Astrocyte (in vitro differentiated cells and primary cell): ENCODE measurements around the gene SMG7. TPM values are rescaled to one million over a fixed set of nuclear protein-coding genes. Genes with fewer than 3 reads are reported as not detected.

Source experiments
- DNase-seq: peaks from one replicate; pipeline ENCODE4 v3.0.0-alpha.2; 2010; ENCODE audit warnings: low read depth
- FAIRE-seq: peaks from 2 replicates; lab custom pipeline; 2011; peaks lifted over from hg19 to GRCh38; lab: Jason Lieb, UNC
- H2AFZ ChIP-seq: 2 replicates; pipeline ENCODE4 v1.6.0; 2012; ENCODE audit warnings: low read depth, low read length, inconsistent platforms
- H3K27ac ChIP-seq: 2 replicates; pipeline ENCODE4 v1.5.1; 2011; ENCODE audit warnings: low read depth, low read length, inconsistent platforms
- H3K27me3 ChIP-seq: 2 replicates; pipeline ENCODE4 v1.6.0; 2011; ENCODE audit warnings: low read length, inconsistent platforms; ENCODE audit not compliant: insufficient read depth
- H3K36me3 ChIP-seq: 2 replicates; pipeline ENCODE4 v1.5.1; 2011; ENCODE audit warnings: low read length, inconsistent platforms; ENCODE audit not compliant: insufficient read depth
- H3K4me1 ChIP-seq: 2 replicates; pipeline ENCODE4 v1.5.1; 2011; ENCODE audit warnings: low read length, inconsistent platforms; ENCODE audit not compliant: insufficient read depth
- H3K4me2 ChIP-seq: 2 replicates; pipeline ENCODE4 v1.6.0; 2012; ENCODE audit warnings: low read length, inconsistent platforms
- H3K4me3 ChIP-seq: 2 replicates; pipeline ENCODE4 v1.5.1; 2011; ENCODE audit warnings: low read depth, mild to moderate bottlenecking, low read length, inconsistent platforms; ENCODE audit not compliant: insufficient read depth
- H3K79me2 ChIP-seq: 2 replicates; pipeline ENCODE4 v1.6.0; 2012; ENCODE audit warnings: mild to moderate bottlenecking, low read length, inconsistent platforms; ENCODE audit not compliant: insufficient read depth
- H3K9ac ChIP-seq: 2 replicates; pipeline ENCODE4 v1.6.0; 2012; ENCODE audit warnings: mild to moderate bottlenecking, low read length, inconsistent platforms
- H3K9me3 ChIP-seq: 2 replicates; pipeline ENCODE4 v1.5.1; 2012; ENCODE audit warnings: low read depth, mild to moderate bottlenecking, low read length, inconsistent platforms; ENCODE audit not compliant: insufficient read depth
- H4K20me1 ChIP-seq: 2 replicates; pipeline ENCODE4 v1.6.0; 2012; ENCODE audit warnings: low read length, inconsistent platforms; ENCODE audit not compliant: insufficient read depth
- H3K27ac Mint-ChIP-seq: one replicate; pipeline ENCODE4 v1.8.0; 2021; ENCODE audit warnings: mild to moderate bottlenecking, mixed read lengths; ENCODE audit not compliant: unreplicated experiment
- H3K27me3 Mint-ChIP-seq: one replicate; pipeline ENCODE4 v1.8.0; 2021; ENCODE audit warnings: low read depth, mixed read lengths; ENCODE audit not compliant: unreplicated experiment
- H3K36me3 Mint-ChIP-seq: one replicate; pipeline ENCODE4 v1.8.0; 2021; ENCODE audit warnings: low read depth, mixed read lengths; ENCODE audit not compliant: unreplicated experiment
- H3K4me1 Mint-ChIP-seq: one replicate; pipeline ENCODE4 v1.8.0; 2021; ENCODE audit warnings: low read depth, mixed read lengths; ENCODE audit not compliant: unreplicated experiment
- H3K4me3 Mint-ChIP-seq: one replicate; pipeline ENCODE4 v1.8.0; 2021; ENCODE audit warnings: mild to moderate bottlenecking, moderate library complexity, mixed read lengths; ENCODE audit not compliant: unreplicated experiment
- H3K9me3 Mint-ChIP-seq: one replicate; pipeline ENCODE4 v1.8.0; 2021; ENCODE audit warnings: mild to moderate bottlenecking, mixed read lengths; ENCODE audit not compliant: unreplicated experiment
- CTCF ChIP-seq: IDR thresholded peaks from 2 replicates; pipeline ENCODE4 v1.5.1; 2011; ENCODE audit warnings: low read depth, mild to moderate bottlenecking, inconsistent platforms, low read length, moderate library complexity; ENCODE audit not compliant: insufficient read depth
- EZH2 ChIP-seq: IDR thresholded peaks from 2 replicates; pipeline ENCODE4 v1.6.1; 2012; ENCODE audit warnings: mild to moderate bottlenecking, low read length, inconsistent platforms; ENCODE audit not compliant: insufficient read depth
- total RNA-seq: library from RNA; stranded (reverse); gene quantifications from 2 replicates; pipeline ENCODE4 v1.2.1, GENCODE V29; 2021

The SMG7 gene
- total RNA-seq, 1 donor from 2014 or later, result 59.8 TPM

GRCh38 chr1:183551924-183552323 is 79.6 kb downstream of the SMG7 start:
- Mint-ChIP-seq H3K27me3 (no peaks in the 10 kb centered on the region), H3K4me3 (no peak overlapping the region), H3K36me3 (peaks cover 11% of the 10 kb centered on the region), H3K9me3 (no peaks in the 10 kb centered on the region), H3K27ac (no peak overlapping the region), H3K4me1 (no peaks in the 10 kb centered on the region)
- H3K36me3 ChIP-seq, result peaks cover 36% of the 10 kb centered on the region
- H3K27me3 ChIP-seq, result no peaks in the 10 kb centered on the region
- TF ChIP-seq CTCF (no peak), EZH2 (no peak)
- H3K9me3 ChIP-seq, result no peaks in the 10 kb centered on the region
- no peaks in the 10 kb centered on the region for H3K79me2 ChIP-seq
- FAIRE-seq (no peak), DNase-seq (no peak)
- no peak overlapping the region for H2AFZ ChIP-seq
- H3K27ac ChIP-seq, result no peak overlapping the region
- H3K4me2 ChIP-seq, result no peak overlapping the region
- H4K20me1 ChIP-seq, result no peaks in the 10 kb centered on the region
- no peak overlapping the region for H3K4me3 ChIP-seq
- H3K4me1 ChIP-seq, result no peaks in the 10 kb centered on the region
- no peak overlapping the region for H3K9ac ChIP-seq

- TF ChIP-seq CTCF (no peak), EZH2 (no peak)
- Histone ChIP-seq H3K9me3 (no peaks in the 10 kb centered on the region), H3K27me3 (no peaks in the 10 kb centered on the region), H3K79me2 (no peaks in the 10 kb centered on the region), H3K27ac (no peak overlapping the region), H4K20me1 (no peaks in the 10 kb centered on the region), H3K4me1 (no peaks in the 10 kb centered on the region), H3K9ac (no peak overlapping the region), H2AFZ (no peak overlapping the region), H3K36me3 (peaks cover 33% of the 10 kb centered on the region), H3K4me2 (no peak overlapping the region), H3K4me3 (no peak overlapping the region)
- Mint-ChIP-seq H3K27ac (no peak overlapping the region), H3K4me1 (no peaks in the 10 kb centered on the region), H3K9me3 (no peaks in the 10 kb centered on the region), H3K27me3 (no peaks in the 10 kb centered on the region), H3K4me3 (no peak overlapping the region), H3K36me3 (peaks cover 11% of the 10 kb centered on the region)
- DNase-seq, result no peak
- no peak for FAIRE-seq
These were observed 80.1 kb downstream of the SMG7 start for GRCh38 chr1:183552441-183552840.

- H4K20me1 ChIP-seq, result no peaks in the 10 kb centered on the region
- H3K27me3 ChIP-seq, result no peaks in the 10 kb centered on the region
- no peak for TF ChIP-seq EZH2
- no peak for TF ChIP-seq CTCF
- peaks cover 11% of the 10 kb centered on the region for H3K36me3 Mint-ChIP-seq
- H2AFZ ChIP-seq, result no peak overlapping the region
- H3K9me3 ChIP-seq, result no peaks in the 10 kb centered on the region
- no peaks in the 10 kb centered on the region for H3K79me2 ChIP-seq
- no peak overlapping the region for H3K9ac ChIP-seq
- no peaks in the 10 kb centered on the region for H3K4me1 ChIP-seq
- H3K27me3 Mint-ChIP-seq, result no peaks in the 10 kb centered on the region
- no peak overlapping the region for H3K4me2 ChIP-seq
- DNase-seq (no peak), FAIRE-seq (no peak)
- no peak overlapping the region for H3K4me3 ChIP-seq
- H3K27ac Mint-ChIP-seq, result no peak overlapping the region
- H3K27ac ChIP-seq, result no peak overlapping the region
- H3K4me1 Mint-ChIP-seq, result no peaks in the 10 kb centered on the region
- peaks cover 33% of the 10 kb centered on the region for H3K36me3 ChIP-seq
- no peaks in the 10 kb centered on the region for H3K9me3 Mint-ChIP-seq
- no peak overlapping the region for H3K4me3 Mint-ChIP-seq
These were observed 80.6 kb downstream of the SMG7 start for GRCh38 chr1:183552891-183553290.
